LNCaP clone FGC (cell line): Measurements from ENCODE around the gene ANKRD40.

ENCODE experiments used
- DNase-seq: peaks from one replicate; pipeline ENCODE4 v3.0.0-alpha.2; 2011; ENCODE audit warnings: low read depth
- H3K4me3 ChIP-seq: 2 replicates; pipeline ENCODE4 v1.5.1; 2011; ENCODE audit warnings: mild to moderate bottlenecking, low read depth, low read length, control low read depth
- CTCF ChIP-seq: IDR thresholded peaks from 2 replicates; pipeline ENCODE4 v1.5.1; 2012; ENCODE audit warnings: mild to moderate bottlenecking; ENCODE audit not compliant: control insufficient read depth, insufficient read depth; ENCODE audit errors: extremely low read depth

The ANKRD40 gene

GRCh38 chr17:50675627-50676026 is 32.1 kb downstream of the ANKRD40 start:
- no peak for DNase-seq
- TF ChIP-seq CTCF, result no peak

DNA sequence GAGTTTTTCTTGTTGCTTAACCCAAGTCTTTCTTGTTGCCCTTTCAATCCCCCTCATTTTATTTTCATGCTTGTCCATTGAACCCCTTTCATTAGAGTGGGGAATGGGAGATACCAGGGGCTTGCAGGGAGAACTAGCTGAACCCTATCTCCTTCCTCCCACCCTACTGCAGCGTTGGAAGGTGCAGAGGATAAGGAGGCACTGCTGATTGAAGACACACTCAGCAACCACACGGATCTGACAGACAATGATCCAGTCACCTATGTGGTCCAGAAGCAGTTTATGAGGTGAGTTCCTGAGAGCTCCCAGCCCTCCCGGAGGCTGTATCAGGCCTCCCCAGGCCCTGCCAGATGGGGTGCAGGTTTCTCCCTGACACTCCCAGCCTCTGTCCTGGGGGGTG is 32.5 kb downstream of the ANKRD40 start:
- no peak for TF ChIP-seq CTCF
- H3K4me3 ChIP-seq, result no peak overlapping the region
- no peak for DNase-seq

More at GRCh38 chr17:50675627-50676026, 32.1 kb downstream of the ANKRD40 start:
- H3K4me3 ChIP-seq, result no peak overlapping the region

DNA sequence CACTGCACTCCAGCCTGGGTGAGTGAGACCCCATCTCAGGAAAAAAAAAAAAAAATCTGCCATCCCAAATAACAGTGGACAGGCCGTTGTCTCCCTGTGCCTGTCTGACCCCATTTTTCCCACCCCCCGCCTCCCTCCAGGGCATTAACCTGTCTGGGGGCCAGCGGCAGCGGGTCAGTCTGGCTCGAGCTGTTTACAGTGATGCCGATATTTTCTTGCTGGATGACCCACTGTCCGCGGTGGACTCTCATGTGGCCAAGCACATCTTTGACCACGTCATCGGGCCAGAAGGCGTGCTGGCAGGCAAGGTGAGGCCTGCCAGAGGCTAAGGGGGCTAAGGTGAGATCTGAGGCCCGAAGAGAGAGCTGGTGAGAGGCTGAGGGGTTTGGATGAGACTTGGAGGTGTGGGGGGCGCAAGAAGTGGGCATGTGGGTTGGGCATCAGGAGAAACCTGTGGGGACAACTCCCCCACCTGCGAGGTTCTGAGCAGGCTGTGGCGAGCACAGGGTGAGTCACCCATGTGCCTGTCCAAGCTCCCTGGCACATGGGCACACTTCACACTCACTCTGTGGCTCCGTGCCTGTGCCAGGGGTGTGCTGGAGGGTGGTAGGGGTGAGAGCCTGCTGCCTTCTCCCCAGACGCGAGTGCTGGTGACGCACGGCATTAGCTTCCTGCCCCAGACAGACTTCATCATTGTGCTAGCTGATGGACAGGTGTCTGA is 34.7 kb downstream of the ANKRD40 start:
- no peak overlapping the region for H3K4me3 ChIP-seq
- no peak for TF ChIP-seq CTCF
- DNase-seq, result no peak

DNA sequence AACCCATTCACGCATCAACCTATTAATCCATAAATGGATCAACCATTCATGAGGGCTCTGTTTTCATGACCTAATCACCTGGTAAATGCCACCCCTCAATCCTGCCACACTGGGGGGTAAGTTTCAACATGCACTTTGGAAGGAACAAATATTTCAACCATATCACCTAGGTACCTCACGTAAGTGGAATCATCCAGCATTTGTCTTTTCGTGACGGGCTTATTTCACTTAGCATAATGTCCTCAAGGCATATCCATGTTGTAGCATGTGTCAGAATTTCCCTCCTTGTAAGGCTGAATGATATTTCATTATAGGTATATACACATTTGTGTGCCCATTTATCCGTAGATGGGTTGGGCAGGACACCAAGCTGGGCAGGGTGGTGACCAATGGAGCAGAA is 35.6 kb downstream of the ANKRD40 start:
- no peak overlapping the region for H3K4me3 ChIP-seq
- no peak for DNase-seq
- no peak for TF ChIP-seq CTCF

GRCh38 chr17:50668838-50669581 is 38.7 kb downstream of the ANKRD40 start:
- no peak for TF ChIP-seq CTCF

DNA sequence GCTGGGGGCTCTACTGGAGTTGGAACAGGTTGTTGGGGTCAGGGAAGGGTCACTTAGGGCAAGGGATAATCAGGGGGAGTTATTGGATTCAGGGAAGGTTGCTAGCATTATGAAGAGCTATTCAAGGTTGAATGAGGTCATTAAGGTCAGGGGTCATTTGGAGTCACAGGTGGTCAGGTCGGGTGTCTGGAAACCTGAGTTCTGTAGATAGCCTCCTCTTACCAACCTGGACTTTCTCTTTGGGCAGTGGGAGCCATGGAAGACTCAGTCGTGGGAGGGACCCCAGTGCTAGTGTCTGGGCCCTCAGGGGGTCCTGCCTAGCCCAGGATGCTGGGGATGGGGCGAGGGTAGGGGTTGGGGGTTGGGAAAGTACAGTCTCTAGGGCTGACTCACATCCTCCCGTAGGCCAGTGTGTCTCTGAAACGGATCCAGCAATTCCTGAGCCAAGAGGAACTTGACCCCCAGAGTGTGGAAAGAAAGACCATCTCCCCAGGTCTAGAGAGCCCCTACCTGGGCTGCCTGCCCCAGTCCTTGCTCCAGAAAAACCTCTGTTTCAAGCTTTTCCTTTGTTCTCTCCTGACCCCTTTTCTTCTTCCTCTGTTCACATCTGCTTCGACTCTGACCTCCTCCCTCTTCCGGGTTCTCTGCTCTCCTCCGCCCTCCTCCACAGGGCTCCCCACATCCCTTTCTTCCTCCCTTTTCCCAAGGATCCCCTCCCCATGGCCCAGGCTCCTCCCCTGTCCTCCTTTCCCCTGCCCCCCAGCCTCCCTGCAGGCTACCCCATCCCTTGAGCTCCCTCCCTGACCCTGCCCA is 39.5 kb downstream of the ANKRD40 start:
- no peak for DNase-seq
- no peak overlapping the region for H3K4me3 ChIP-seq
- no peak for TF ChIP-seq CTCF

More at GRCh38 chr17:50668838-50669581, 38.7 kb downstream of the ANKRD40 start:
- no peak overlapping the region for H3K4me3 ChIP-seq
- no peak for DNase-seq
